AG04449 (cell line): ENCODE measurements around the gene RALGPS1.

ENCODE experiments used
- CTCF ChIA-PET: fragments of 350-600 bp; formaldehyde crosslinking; extraction: SDS; loops from one replicate; lab custom pipeline; 2021; ENCODE audit warnings: antibody characterized with exemption; lab: Yijun Ruan, JAX
- POLR2A ChIA-PET: fragments of 400-600, 350-600 bp; formaldehyde crosslinking; extraction: SDS; loops from one replicate; lab custom pipeline; 2020; ENCODE audit warnings: antibody characterized with exemption, inconsistent platforms; lab: Yijun Ruan, JAX
- DNase-seq: peaks from one replicate; pipeline ENCODE4 v3.0.0-alpha.2; 2010; ENCODE audit warnings: low read depth, low spot score
- H3K4me3 ChIP-seq: 2 replicates; pipeline ENCODE4 v1.5.1; 2011; ENCODE audit warnings: low read depth, mild to moderate bottlenecking, control low read depth, low read length
- CTCF ChIP-seq: IDR thresholded peaks from one replicate; pipeline ENCODE4 v1.5.1; 2011; ENCODE audit warnings: mild to moderate bottlenecking, moderate library complexity, low read length, control low read depth, inconsistent platforms; ENCODE audit not compliant: insufficient read depth; ENCODE audit errors: missing control alignments

The RALGPS1 gene

DNA sequence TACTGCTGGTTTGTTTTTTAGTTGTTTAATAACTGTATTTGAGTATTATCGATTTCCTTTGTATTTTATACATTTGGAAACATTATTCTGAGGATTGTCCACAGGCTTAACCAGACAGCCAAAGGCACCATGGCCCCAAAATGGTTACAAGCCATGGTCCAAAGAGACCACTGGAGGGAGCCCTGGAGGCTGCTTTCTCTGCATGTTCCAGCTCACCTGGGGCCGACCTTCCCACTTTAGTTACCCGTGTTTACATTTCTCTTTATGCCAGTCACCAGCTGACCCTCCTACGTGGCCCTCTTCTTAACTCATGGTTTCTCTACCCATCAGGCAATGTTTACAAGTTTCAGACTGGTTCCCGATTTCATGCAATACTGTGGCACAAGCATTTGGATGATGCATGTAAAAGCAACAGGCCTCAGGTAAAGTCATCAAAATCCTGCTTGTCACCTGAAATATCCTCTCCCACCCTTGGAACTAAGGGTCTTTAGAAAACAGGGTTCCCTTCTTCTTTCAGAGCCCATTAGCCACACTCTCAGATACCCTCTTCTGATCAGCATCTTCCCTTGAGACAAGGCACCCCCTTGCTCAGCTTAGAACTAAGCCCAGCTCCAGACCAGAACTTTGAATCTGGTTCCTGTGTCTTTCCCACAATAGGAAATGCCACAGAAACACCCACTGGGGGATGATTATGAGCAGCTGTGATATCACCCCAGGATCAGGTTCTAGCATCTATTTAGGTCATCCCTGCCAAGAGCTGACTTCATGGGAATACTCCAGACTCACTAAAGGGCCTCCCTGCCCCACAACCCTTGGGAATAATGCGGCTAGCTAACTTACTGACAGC, 300.1 kb downstream of the RALGPS1 start:
- peak; percentile 83 for TF ChIP-seq CTCF
- DNase-seq = no peak
- H3K4me3 ChIP-seq = no peak overlapping the region
- POLR2A ChIA-PET = interaction anchor here (0.7 to 0.9 kb wide), 2 partner anchors 236 to 366 kb away, joined by 3 to 4 read pairs; no protein-coding TSS in a partner anchor
- CTCF ChIA-PET = interaction anchor here (0.7 to 8.7 kb wide), 20 partner anchors 9 to 707 kb away, joined by 3 to 78 read pairs (median 4); partner anchors contain the start of genes SLC2A8 and ZNF79

GRCh38 chr9:127215268-127216209, 301.0 kb downstream of the RALGPS1 start:
- no peak for TF ChIP-seq CTCF
- CTCF ChIA-PET = interaction anchor here (0.8 to 8.7 kb wide), 18 partner anchors 9 to 706 kb away, joined by 3 to 78 read pairs (median 4); partner anchors contain the start of gene ZNF79
- H3K4me3 ChIP-seq = no peak overlapping the region
- POLR2A ChIA-PET = interaction anchor here (0.9 kb wide), 1 partner anchor 235 kb away, joined by 4 read pairs; no protein-coding TSS in a partner anchor
- no peak for DNase-seq

DNA sequence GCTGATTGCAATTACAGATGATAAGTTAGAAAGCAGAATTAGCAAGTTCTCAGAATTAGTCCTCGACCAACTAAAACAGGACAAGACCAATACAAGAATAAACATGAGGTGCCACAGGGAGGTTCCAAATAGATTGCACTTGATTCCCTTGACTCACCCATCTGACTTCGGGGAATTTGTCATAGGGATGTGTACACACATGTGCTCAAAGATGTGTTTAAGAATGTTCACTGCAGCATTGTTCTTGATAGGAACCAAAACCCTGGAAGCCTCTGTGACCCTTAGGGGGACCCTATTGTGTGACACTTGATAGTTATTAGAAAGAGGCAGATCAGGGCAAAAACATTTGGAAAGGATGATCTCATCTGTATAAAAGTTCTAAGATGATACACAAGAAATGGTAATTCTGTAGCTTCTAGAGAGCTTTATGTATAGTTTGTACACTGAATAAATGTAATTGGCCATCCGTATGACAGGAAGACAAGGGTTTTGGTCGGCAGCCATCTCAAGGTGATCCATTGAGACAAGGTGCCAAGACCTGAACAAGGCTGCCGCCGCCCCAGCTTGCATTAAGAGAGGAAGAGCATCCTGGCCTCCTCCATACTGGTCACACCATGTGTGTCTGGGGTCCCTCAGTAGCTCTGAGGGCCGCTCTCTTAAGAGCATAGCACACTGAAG, 301.8 kb downstream of the RALGPS1 start:
- POLR2A ChIA-PET = no interaction called here
- CTCF ChIA-PET = interaction anchor here (1.5 to 8.7 kb wide), 5 partner anchors 8 to 251 kb away, joined by 6 to 78 read pairs (median 17); no protein-coding TSS in a partner anchor
- H3K4me3 ChIP-seq = no peak overlapping the region
- no peak for TF ChIP-seq CTCF
- no peak for DNase-seq

DNA sequence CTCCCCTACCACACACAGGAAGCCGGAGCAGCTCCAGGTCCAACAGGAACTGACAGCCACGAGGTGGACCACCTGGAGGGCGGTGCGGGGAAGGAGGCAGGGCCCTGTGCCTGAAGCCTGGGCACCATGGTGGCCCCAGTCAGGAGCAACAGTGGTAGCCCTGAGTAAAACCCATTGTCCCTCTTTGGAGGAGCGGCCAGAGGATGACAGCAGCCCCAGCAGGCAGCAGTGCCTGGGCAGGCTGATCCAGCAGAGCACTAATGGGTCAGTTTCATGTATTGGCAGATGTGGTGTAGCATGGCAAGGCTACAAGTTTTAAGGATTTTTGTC, 302.3 kb downstream of the RALGPS1 start:
- ChIA-PET CTCF (interaction anchor here (1.5 to 8.7 kb wide), 3 partner anchors 18 to 252 kb away, joined by 6 to 78 read pairs (median 9); no protein-coding TSS in a partner anchor), POLR2A (no interaction called here)
- TF ChIP-seq CTCF = no peak
- DNase-seq = no peak
- no peak overlapping the region for H3K4me3 ChIP-seq

DNA sequence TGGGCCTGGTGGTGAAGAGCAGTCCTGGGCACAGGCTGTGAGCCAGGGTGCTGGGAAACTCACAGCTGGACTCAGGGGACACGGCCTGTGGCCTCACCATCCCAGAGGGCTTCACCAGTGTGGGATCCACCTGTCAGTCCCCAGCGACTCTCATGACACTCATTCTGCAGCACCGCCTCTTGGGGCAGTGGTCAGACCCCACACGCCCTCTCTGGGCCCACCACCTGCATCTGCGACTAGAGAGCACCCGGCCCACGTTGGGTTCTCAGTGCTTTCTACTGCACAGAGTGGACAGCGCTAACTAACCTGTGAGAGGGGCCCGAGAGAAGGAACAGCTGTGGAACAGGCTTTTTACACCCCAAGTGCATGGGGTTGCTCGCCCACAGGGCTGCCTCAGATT, 304.2 kb downstream of the RALGPS1 start:
- DNase-seq = no peak
- H3K4me3 ChIP-seq = no peak overlapping the region
- ChIA-PET POLR2A (no interaction called here), CTCF (interaction anchor here (1.0 kb wide), 1 partner anchor 15 kb away, joined by 3 read pairs; no protein-coding TSS in a partner anchor)
- TF ChIP-seq CTCF = no peak
